GM10266 (cell line): ENCODE results near the gene RAD51C.
A peak's percentile ranks its signal among the peaks of the same experiment; 100 is the strongest.

Experiments used
- DNase-seq: peaks from one replicate; pipeline ENCODE4 v3.0.0; 2012; ENCODE audit errors: extremely low spot score
- CTCF ChIP-seq: IDR thresholded peaks from 2 replicates; pipeline ENCODE4 v1.5.1; 2012; ENCODE audit warnings: mild to moderate bottlenecking, low read depth; ENCODE audit not compliant: control insufficient read depth, insufficient read depth; ENCODE audit errors: missing control alignments

Gene RAD51C

GRCh38 chr17:58702045-58702476 lies 9.7 kb downstream of the RAD51C start:
- no peak for TF ChIP-seq CTCF
- peak; percentile 25 for DNase-seq

- DNase-seq: no peak
- TF ChIP-seq CTCF: no peak
Measured at GRCh38 chr17:58702708-58703107, 10.3 kb downstream of the RAD51C start.

GRCh38 chr17:58703137-58703915 lies 10.9 kb downstream of the RAD51C start:
- no peak for TF ChIP-seq CTCF
- no peak for DNase-seq

- DNase-seq: no peak
- TF ChIP-seq CTCF: no peak
Measured at GRCh38 chr17:58703916-58704286, 11.5 kb downstream of the RAD51C start.

GRCh38 chr17:58706351-58707140 lies 14.1 kb downstream of the RAD51C start:
- TF ChIP-seq CTCF: no peak
- DNase-seq: no peak

GRCh38 chr17:58710948-58711552 lies 18.6 kb downstream of the RAD51C start:
- TF ChIP-seq CTCF: peak; percentile 67
- no peak for DNase-seq
